NCI-H526 (cell line): ENCODE data around the gene EIF4EBP2.

ENCODE experiments used
- DNase-seq, 2 experiments: peaks; one replicate each; lab custom pipeline; 2025; lab: John Stamatoyannopoulos, UW

EIF4EBP2 gene

DNA sequence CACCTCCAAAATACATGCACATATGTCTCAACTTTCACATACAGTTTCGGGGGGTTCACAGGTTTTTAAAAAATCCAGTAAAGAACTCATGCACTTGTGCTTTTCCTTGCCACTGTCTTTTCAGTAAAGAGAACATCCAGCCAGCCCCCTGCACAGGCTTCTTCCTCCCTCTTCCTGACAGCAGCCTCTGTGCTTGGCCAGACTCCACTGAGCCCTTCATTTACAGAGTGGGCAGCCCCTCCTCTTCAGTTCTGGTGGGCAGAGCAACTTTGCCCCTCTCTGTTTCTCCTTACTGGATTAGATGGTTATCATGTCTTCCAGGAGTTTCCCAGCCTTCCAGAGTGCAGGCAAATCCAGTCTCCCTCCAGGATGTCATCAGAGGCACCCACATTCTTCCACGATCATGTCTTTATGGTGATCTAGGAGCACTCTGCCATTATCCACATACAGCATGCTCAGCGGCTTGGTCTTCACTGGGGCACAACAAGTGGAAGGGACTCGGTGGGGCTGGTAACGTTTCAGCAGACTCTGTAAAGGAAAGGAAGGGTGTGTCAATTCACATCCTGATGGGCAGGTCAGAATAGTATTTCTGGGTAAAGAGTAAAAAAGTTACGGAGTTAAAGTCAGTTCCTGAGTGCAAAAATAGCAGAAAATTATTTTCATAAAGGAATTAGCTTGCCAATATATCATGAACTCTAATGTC lies 28.8 kb downstream of the EIF4EBP2 start:
- no peak for DNase-seq

DNA sequence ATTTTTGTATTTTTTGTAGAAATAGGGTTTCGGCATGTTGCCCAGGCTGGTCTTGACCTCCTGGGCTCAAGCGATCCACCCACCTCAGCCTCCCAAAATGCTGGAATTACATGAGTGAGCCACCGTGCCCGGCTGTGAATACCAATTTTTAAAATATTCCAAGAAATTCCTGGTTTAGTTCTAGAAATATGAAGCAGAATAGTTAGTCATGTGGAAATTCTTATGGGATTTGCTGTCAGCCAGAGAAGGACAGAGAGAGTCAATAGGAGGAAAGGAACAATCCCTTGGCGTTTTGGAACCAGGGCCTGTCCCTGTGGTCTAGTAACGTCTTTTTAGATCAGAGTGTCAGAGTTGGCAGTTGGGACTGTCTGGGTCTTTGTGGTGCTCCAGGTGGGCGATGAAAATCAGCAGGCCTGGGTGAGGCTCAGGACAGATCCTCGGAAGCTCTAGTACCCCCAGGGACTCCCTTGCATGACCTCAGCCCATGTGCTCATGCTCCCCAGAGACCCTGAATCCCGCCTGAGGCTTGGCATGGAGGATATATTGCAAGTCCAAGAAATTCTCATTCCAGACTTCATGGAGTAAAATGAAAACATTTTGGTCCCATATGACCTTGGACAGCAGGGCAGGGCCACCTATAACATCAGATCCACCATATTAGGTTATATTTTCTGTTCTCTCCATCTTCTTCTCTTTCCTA lies 29.8 kb downstream of the EIF4EBP2 start:
- no peak for DNase-seq

DNA sequence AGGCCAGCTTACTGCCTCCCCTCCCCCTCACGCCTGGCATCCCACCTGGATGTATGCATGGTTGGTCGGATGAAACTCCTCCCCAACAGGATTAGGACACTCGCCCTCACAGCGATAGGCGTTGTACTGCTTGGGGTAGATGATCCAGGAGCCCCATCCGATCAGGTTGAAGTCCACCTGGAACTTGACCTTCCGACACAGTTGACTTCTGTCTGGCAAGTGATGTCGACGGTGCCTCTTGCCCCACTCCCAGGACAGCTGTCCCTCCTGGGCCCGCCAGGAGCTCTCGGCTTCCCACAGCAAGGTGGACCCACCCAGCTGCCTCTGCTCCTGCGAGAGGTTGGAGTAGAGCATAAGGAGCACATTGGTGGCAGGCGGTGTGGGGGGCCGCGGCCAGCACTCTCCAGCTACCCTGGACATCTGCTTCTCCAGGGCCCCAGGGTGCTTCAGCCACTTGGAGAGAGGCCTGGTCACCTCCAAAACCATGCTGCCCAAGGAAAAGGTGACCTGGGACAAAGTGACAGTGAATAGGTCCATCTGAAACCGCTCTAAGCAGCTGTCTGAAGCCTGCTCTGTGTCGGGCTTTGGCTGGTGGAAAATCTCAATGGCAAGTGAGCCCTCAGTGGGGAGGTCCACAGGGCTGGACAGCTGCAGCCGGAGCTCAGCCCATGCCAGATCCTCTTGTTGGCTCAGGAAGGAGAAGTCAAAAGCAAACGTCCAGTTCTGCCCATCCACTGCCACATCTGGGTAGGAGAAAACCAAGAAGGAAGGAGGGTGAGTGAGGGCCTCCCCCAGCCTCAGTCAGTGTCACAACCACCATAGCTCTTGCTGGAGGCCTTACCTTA lies 31.5 kb downstream of the EIF4EBP2 start:
- DNase-seq: no peak

DNA sequence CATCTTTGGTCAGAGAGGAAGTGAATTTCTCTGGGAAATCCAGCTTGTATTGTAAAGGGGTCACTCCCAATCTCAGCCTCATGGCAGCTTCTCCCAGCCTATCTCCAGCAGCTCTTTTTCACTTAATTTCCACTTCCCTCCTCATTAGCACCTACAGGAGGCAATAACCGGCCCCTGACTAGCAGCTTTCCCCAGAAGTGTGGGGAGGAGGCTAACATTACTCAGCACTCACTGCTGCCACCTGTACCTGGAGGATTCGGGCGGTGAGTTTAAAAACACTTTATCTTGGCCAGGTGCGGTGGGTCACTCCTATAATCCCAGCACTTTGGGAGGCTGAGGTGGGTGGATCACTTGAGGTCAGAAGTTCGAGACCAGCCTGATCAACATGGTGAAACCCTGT lies 33.8 kb downstream of the EIF4EBP2 start:
- DNase-seq: no peak

DNA sequence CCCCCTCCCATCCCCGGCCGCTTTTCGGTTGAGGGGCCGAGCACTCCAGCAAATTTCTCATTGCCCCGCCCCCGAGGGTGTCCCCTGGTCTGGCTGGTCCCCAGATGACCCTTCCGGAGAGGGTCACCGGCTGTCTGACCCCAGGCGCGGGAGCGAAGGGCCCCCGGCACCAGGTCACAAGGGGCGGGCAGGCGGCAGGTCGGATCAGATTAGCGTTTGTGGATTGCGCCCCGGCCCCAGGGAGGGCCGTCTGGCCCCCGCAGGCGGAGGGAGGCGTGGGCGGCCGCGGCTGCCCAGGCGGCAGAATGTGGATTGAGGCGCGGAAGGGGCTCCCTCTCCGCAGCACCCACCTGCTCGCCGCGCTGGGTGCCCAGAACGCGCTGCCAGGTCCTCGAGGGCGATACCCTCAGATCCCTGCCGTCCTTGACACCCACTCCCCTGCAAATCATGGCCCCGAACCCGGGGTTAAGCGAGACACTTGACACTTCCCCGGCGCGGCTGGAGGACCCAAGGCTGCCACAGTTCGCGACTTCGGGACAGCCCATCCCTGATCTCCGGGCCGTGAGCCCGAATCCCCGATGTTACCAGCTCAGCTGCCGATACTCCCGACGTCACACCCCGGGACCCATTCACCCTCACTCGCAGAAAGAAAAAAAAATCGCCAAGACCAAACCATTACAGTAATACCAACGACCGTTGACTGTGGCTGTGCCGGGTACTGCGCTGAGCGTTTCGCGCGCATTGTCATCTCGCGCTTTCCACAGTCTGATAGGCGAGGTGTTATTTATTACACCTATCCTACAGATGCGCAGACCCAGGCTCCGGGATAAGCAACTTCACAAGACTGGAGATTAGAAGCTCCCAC lies 36.6 kb downstream of the EIF4EBP2 start:
- DNase-seq: no peak

DNA sequence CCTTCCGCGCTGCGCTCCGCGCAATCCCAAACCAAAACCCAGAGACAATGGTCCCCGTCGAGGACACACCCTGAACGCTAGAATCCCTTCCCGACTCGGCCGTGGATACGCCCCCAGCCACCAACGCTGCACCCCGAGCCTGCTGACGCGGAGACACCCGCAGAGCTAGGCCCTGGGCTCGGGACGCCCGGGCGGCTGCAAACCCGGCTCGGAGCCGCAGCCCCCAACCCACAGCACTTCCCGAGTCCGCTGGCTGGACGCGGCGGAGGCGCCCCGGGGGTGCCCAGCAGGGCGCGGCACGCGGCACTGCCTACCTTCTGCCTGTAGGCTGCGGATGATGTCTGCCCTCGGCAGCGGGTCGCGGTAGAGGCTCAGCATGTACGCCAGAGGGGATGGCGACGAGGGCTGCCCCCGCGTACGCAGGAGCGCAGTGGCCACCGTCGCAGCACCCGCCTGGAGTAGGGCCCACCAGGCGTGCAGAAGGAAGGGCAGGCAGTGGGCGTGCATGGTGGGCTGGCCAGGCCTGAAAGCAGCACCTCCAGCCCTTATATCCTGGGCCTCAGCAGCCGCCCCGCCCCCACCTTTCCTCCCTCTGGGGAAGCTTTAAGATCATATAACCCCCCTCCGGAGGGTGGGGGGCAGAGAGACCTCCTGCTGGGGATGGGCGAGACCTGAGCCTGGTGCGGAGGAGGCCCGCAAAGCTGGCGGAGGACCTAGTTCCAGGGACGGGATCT lies 37.4 kb downstream of the EIF4EBP2 start, which contains the start of gene NODAL:
Gene NODAL (minus strand): TSS at position 521 of the 734 bp plus-strand sequence. CDS start 14 bp downstream, at position 507.
- DNase-seq: no peak

DNA sequence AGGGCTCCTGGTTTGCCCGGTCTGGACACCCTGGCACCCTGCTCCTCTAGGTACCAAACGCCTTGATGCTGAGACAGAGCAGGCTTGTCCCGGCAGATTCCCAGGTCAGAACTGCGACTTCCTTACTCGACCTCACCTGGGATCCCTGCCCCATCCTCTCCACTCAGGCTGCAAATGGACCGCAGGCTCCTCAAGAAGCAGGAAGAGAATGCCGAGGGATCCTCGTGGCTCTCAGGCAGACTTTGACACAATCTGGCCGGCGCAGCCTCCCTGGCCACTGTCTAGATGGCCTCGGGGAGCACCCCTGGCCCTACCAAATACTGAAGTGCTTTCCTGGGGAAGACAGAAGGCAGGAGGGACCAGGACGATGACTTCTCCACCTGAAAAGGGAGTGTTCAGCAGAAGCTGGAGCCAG lies 38.0 kb downstream of the EIF4EBP2 start:
- no peak for DNase-seq

DNA sequence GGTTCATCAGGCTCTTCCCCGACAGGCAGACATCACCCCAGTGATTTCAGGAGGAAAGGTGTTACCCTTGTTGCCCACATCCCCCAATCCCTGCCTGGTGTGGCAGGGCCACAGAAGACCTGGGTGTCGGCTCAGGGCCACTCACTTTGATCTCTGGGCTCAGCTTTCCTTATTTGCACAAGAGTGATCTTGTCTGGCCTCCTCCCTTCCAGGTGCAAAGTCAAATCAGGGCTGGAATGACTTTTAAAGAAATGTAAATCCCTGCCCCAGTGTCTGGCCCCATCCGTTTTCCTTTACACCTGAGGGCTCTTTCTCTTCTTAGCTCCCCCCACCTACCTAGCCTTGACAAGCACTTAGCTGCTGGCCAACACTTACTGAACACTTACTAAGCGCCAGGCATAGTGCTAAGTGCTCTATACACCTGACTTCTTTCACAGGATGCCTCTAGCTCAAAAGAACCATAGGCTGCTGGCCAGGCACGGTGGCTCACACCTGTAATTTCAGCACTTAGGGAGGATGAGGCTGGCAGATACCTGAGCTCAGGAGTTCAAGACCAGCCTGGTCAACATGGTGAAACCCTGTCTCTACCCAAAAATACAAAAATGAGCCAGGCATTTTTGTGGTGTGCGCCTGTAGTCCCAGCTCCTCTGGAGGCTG lies 38.5 kb downstream of the EIF4EBP2 start:
- no peak for DNase-seq

DNA sequence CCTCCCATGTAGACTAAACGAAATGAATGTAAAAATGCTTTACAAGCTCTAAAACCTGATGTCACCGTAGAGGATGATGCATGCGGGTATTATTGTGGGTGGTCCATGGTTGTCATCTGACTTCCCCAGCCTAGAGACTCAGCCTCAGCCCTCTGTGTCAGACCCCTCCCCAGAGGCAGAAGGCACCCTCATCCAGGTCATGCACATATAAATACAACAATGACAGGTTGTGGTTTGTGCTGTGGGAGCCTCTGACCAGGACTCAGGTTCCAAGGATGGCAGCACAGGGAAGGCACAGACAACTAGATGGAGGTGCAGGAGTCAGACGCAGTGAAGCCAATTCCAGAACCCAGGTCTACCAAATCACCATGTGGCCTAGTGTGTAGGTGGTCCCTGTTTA lies 40.8 kb downstream of the EIF4EBP2 start:
- no peak for DNase-seq

DNA sequence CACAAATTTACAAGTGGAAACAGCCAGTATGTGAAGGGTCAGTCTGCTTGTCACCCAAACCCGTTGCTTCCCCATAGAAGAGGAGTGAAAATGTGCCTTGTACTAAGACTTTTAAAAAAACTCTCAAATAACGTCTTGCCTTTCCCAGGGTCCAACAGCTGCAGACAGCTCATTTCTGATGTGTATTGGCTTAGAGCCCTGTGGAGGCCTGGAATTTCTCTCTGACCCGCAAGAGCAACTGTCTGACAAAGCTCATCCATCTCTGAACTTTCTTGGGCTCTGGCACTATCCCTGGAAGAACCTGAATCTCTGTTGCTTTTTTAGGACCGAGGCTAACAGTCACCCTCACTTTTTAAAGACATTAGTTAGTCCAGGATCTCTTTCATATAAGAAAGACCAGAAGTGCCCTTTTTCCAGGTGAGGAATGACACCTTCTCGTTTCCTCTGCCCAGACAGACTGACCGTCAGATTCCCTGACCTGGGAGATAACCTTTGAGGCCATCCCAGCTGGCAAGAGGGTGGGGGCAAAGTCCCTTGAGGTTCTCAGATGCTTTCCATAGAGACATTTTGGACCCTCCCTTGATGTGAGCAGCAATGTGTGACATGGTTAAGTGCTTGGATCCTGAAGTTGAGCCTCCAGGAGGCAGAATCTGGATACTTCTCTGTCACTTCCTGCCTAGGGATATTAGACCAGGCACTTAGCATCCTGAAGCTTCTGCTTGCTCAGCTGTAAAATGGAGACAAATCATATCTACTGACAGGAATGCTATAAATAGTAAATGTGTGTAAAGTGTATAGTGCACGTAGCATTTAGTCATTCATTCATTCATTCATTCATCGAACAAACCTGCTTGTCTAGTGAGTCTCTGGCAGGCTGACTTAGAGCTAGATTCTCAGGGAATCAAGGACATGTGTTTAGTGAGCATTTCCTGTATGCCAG lies 42.0 kb downstream of the EIF4EBP2 start:
- DNase-seq: no peak

DNA sequence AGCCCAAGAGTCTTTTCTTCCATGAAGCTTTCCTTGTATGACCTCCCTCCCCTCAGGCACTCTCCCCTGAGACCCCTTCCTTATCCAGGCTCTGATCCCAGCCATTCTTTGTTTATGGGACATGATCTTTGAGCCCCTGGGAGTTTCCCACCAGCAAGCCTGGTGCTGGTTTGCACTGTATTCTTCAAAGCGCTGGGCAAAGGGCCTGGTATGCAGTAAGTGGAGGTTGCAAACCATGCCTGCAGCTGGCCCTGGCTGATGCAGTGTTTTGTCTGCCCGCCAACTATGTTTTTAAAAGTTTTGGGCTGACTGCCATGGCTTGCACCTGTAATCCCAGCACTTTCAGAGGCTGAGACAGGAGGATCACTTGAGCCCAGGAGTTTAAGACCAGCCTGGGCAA lies 44.3 kb downstream of the EIF4EBP2 start:
- no peak for DNase-seq

DNA sequence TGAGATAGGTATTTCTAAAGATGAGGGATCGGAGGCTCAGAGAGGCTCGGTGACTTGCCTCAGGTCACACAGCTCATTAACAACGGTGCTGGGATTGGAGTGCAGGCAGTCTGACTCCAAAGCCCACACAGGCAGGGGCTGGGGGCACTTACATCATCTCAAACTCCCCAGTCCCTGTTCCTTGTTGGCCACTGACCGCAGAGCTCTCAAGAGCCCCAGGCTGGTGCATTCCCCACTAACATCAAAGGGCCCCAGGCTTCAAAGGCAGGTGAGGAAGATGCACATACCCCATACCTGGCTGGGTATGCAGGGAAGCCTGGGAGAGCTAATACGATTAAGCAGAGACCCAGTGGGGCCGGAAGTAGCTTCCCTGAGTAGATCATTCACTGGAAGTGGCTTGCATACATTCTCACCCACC lies 51.3 kb downstream of the EIF4EBP2 start:
- DNase-seq: no peak

DNA sequence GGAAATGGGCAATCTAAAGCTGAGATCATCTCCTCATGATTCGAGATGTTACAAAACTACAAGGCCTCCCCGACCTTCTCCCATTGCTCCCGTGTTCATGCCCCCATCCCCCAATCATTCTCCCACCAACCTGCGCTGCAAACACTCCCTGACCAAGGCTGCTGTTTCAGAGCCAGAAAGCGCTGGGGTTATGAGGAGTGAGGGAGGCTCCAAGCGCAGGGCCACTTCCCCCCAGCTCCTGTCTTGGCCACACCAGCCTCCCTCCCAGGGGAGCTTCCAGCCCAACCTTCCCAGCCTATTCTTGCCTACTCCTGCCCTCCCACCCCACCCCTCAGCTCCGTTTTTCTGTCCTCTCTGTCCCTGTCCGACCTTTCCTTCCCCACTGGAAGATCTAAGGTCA lies 52.2 kb downstream of the EIF4EBP2 start:
- no peak for DNase-seq

DNA sequence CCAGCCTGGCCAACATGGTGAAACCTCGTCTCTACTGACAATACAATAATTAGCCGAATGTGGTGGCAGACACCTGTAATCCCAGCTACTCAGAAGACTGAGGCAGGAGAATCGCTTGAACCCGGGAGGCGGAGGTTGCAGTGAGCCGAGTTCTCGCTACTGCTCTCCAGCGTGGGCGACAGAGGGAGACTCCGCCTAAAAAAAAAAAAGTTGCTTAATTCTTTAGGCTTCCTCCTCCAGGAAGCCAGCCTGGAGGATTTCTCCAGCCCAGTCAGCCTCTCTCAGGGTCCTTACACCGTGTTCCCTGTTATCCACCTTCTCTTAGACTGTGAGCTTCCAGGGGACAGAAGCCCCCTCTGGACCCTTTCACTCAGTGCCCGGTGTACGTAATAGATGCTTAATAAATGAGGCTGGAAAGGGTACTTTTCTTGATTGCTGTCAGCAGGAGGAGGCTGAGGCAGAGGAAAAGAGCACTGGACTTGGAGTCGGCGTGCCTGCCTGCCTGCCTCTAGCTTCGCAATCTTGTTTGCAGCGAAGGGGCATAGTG lies 53.9 kb downstream of the EIF4EBP2 start:
- no peak for DNase-seq

DNA sequence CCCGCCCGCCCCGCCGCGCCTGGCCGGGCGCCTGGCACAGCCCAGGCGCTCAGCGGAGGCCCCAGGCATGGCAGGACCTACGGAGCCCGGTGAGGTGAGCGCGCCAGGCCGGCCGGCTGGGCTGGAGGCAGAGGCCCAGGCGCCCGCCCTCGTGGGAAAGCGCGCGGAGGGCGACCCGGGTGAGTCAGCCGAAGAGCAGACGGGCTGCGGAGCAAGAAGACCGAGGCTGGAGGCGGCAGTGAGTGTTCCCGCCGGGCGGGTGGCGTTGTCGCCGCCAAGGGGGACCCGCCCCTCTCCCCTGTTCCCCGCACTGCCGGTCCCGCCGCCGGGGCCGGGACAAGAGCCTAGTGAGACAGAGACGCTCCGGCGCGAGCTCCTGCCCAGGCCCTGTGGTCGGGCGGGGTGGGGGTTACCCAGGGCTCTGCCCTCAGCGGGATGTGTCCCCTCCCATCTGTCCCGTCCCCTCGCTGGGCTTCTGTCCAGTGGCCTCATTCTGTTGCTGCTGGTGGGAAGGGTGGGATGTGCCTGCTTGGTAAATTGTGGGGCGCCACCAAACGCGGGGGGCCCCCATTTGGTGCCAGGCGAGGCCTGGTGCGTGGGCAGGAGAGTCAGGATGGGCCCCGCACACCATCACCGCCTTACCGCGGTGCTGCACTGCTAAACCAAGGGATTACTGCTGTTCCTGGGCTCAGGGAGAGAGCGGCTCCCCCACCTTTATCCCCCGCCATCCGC lies 54.5 kb downstream of the EIF4EBP2 start:
- peak in 1 of 2 experiments; percentile 37 for DNase-seq

DNA sequence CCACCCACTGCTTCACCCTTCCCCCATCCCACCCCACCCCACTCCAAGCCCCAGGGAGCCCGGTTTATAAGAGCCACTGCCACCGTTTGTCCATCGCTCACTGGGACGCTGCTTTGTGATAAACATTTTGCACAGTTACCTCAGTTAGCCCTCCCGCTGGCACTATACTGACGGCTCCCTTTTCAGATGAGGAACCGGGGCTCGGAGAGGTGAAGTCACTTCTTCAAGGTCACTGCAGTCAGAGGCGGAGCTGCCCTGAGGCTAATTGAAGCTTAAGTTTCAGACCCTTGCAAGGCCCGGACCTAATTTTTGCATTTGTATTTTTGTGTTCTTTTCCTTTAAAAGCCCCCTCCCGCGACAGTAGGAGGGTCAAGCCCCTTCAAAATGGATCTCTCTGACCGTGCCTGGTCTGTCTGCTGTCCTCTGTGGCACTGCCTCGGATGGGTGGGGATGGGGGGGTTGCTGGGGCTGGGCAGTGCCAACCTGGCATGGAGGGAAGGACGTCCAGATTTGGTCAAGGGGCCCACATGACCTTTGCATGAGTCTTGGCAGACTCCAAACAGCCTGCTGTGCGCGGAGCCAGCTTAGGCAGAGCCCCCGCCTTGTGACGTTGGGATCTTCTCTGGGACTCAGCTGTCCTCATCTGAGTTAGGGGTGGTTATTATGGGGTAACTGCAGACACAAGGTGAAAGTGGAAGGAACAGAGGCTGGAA lies 55.3 kb downstream of the EIF4EBP2 start:
- no peak for DNase-seq

DNA sequence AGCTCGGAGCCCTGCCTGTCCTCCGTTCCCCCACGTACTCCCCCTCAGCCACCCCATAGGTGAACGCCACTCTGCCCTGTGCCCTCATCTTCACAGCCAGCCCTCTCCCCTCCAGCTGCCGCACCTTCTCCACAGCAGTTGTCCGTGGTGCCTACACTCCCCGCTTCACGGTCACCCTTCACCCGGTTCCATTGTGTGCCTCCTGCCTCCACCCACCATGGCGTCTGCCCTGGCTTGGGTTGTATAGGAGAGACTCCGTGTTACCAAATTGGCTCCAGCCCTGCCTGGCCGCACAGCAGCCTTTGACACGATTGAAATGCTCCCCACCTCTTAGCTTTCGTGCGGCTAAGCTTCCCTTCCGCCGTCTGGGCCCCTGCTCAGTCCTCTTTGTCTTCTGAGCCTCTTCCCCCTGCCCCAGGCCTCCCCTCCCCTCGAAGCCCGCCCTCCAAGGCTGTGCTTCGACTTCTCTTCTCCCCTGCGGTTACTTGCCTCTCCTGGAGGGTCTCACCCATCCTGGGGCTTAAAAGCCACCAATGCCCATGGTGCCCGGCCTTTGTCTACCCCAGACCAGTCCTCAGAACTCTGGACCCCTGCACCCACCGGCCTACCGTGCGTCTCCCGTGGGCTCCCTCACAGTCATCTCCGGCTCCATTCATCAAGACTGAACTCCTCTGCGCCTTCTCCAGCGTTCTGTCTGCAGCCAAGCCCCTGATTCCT lies 56.0 kb downstream of the EIF4EBP2 start:
- no peak for DNase-seq
